Mesenchymal stem cell (in vitro differentiated cells and primary cell): ENCODE data around the gene SP9. TPM values are rescaled to one million over a fixed set of nuclear protein-coding genes. Genes with fewer than 3 reads are reported as not detected.
A peak's percentile ranks its signal among the peaks of the same experiment; 100 is the strongest.

ENCODE experiments used
- DNase-seq: peaks from one replicate; pipeline ENCODE4 v3.0.0-alpha.2; 2013
- H2AFZ ChIP-seq: one replicate; pipeline ENCODE4 v1.6.1; 2013; ENCODE audit warnings: low read depth, mild to moderate bottlenecking, control low read depth, inconsistent platforms, low read length, moderate library complexity
- H2AK5ac ChIP-seq: 2 replicates; pipeline ENCODE4 v1.6.1; 2013; ENCODE audit warnings: low read length, moderate library complexity, mild to moderate bottlenecking, inconsistent platforms; ENCODE audit not compliant: severe bottlenecking
- H2BK120ac ChIP-seq: one replicate; pipeline ENCODE4 v1.6.1; 2013; ENCODE audit warnings: low read depth, mild to moderate bottlenecking, inconsistent platforms, low read length, moderate library complexity
- H2BK12ac ChIP-seq, 2 experiments: one replicate each; pipeline ENCODE4 v1.6.1; 2013; ENCODE audit warnings: inconsistent platforms in 2 of 2, low read length in 2 of 2, mild to moderate bottlenecking in 2 of 2, moderate library complexity in 2 of 2, control low read depth in 1 of 2
- H2BK15ac ChIP-seq: one replicate; pipeline ENCODE4 v1.6.1; 2013; ENCODE audit warnings: mild to moderate bottlenecking, low read depth, inconsistent platforms; ENCODE audit not compliant: poor library complexity, severe bottlenecking
- H2BK5ac ChIP-seq: 2 replicates; pipeline ENCODE4 v1.6.1; 2013; ENCODE audit warnings: low read depth, mild to moderate bottlenecking, low read length, control low read depth, inconsistent platforms; ENCODE audit not compliant: poor library complexity, severe bottlenecking
- H3K14ac ChIP-seq, 2 experiments: one replicate each; pipeline ENCODE4 v1.6.1; 2013; ENCODE audit warnings: inconsistent platforms in 2 of 2, low read length in 2 of 2, control low read depth in 1 of 2, mild to moderate bottlenecking in 1 of 2, moderate library complexity in 1 of 2
- H3K18ac ChIP-seq, 2 experiments: one replicate each; pipeline ENCODE4 v1.6.1; 2013; ENCODE audit warnings: inconsistent platforms in 2 of 2, low read length in 2 of 2, control low read depth in 1 of 2, low read depth in 1 of 2, mild to moderate bottlenecking in 1 of 2
- H3K23ac ChIP-seq, 2 experiments: one replicate each; pipeline ENCODE4 v1.6.1; 2013; ENCODE audit warnings: inconsistent platforms in 2 of 2, low read length in 2 of 2, mild to moderate bottlenecking in 2 of 2, moderate library complexity in 2 of 2, control low read depth in 1 of 2
- H3K27ac ChIP-seq: 2 replicates; pipeline ENCODE4 v1.5.1; 2013; ENCODE audit warnings: mild to moderate bottlenecking, moderate library complexity, low read length, control low read depth, inconsistent platforms; ENCODE audit not compliant: poor library complexity, severe bottlenecking
- H3K27me3 ChIP-seq, 2 experiments: 2 replicates each; pipeline versions ENCODE4 v1.6.1 to v1.7.0; 2013; ENCODE audit warnings: low read length in 2 of 2, mild to moderate bottlenecking in 2 of 2, moderate library complexity in 2 of 2, control low read depth in 1 of 2, inconsistent platforms in 1 of 2; ENCODE audit not compliant: control insufficient read depth in 1 of 2, insufficient read depth in 1 of 2
- H3K36me3 ChIP-seq, 2 experiments: 2 replicates each; pipeline versions ENCODE4 v1.6.1 to v1.7.0; 2013; ENCODE audit warnings: low read length in 2 of 2, control low read depth in 1 of 2, inconsistent platforms in 1 of 2, low read depth in 1 of 2, mild to moderate bottlenecking in 1 of 2; ENCODE audit not compliant: insufficient read depth in 2 of 2, control insufficient read depth in 1 of 2
- H3K4ac ChIP-seq, 2 experiments: one replicate each; pipeline ENCODE4 v1.6.1; 2013; ENCODE audit warnings: inconsistent platforms in 2 of 2, low read length in 2 of 2, mild to moderate bottlenecking in 2 of 2, moderate library complexity in 2 of 2, control low read depth in 1 of 2, low read depth in 1 of 2
- H3K4me1 ChIP-seq: 2 replicates; pipeline ENCODE4 v1.6.1; 2013; ENCODE audit warnings: low read depth, low read length, control low read depth; ENCODE audit not compliant: control insufficient read depth, insufficient read depth
- H3K4me2 ChIP-seq: 2 replicates; pipeline ENCODE4 v1.6.1; 2013; ENCODE audit warnings: low read length, mild to moderate bottlenecking, inconsistent platforms; ENCODE audit not compliant: poor library complexity, severe bottlenecking
- H3K4me3 ChIP-seq, 2 experiments: 2 replicates each; pipeline versions ENCODE4 v1.5.1 to v1.7.0; 2013; ENCODE audit warnings: low read length in 2 of 2, mild to moderate bottlenecking in 2 of 2, control low read depth in 1 of 2, low read depth in 1 of 2; ENCODE audit not compliant: insufficient read depth in 1 of 2
- H3K79me1 ChIP-seq: replicated peaks from 2 replicates; pipeline ENCODE4 v1.6.1; 2013; ENCODE audit warnings: mild to moderate bottlenecking, control low read depth, low read length, inconsistent platforms; ENCODE audit not compliant: poor library complexity, severe bottlenecking
- H3K9ac ChIP-seq: 2 replicates; pipeline ENCODE4 v1.7.0; 2013; ENCODE audit warnings: mild to moderate bottlenecking, low read length, moderate library complexity
- H3K9me3 ChIP-seq: 2 replicates; pipeline ENCODE4 v1.7.0; 2013; ENCODE audit warnings: mild to moderate bottlenecking, low read length; ENCODE audit not compliant: control insufficient read depth
- H4K8ac ChIP-seq: one replicate; pipeline ENCODE4 v1.6.1; 2013; ENCODE audit warnings: inconsistent platforms, mild to moderate bottlenecking, low read length, moderate library complexity
- H4K91ac ChIP-seq: one replicate; pipeline ENCODE4 v1.6.1; 2013; ENCODE audit warnings: mild to moderate bottlenecking, low read length, inconsistent platforms
- WGBS: methylation state at CpG from one replicate; pipeline ENCODE4 v1.1.7; 2013; ENCODE audit warnings: mixed read lengths; 5-methylcytosine and 5-hydroxymethylcytosine counted together
- polyA plus RNA-seq, 2 experiments: library from polyadenylated mRNA; stranded (reverse); fragments of 200-250 nt; gene quantifications; one replicate each; pipeline ENCODE4 v1.2.3, GENCODE V29; 2013

Gene SP9
- not detected for polyA plus RNA-seq (2013, experiment 1 of 2)
- polyA plus RNA-seq (2013, experiment 2 of 2) = not detected

GRCh38 chr2:174334781-174335251 is at the start of gene SP9:
Gene SP9 (plus strand): TSS chr2:174334954. CDS start chr2:174335093, 139 bp downstream.
- Histone ChIP-seq H3K27me3 (peaks cover 88 to 97% of the 10 kb centered on the region in 2 experiments), H4K91ac (no peak within 1 kb of the TSS)

GRCh38 chr2:174286172-174286571 is 48.6 kb upstream of the SP9 start:
- Histone ChIP-seq H2BK15ac (no peak overlapping the region), H3K4me1 (no peaks in the 10 kb centered on the region)

More at GRCh38 chr2:174334781-174335251, at the start of gene SP9:
- Histone ChIP-seq H3K23ac (peak within 1 kb of the TSS; percentile 49 to 94), H3K4me3 (peak within 1 kb of the TSS in 1 of 2 experiments; percentile 80), H2BK120ac (no peak within 1 kb of the TSS), H4K8ac (no peak within 1 kb of the TSS), H2AFZ (no peak within 1 kb of the TSS), H2BK12ac (no peak within 1 kb of the TSS), H3K27ac (no peak within 1 kb of the TSS), H2AK5ac (no peak within 1 kb of the TSS), H3K4me2 (peak within 1 kb of the TSS; percentile 81), H3K18ac (no peak within 1 kb of the TSS), H2BK5ac (no peak within 1 kb of the TSS), H3K9me3 (no peaks in the 10 kb centered on the region), H3K14ac (no peak within 1 kb of the TSS), H3K79me1 (no peaks in the 10 kb centered on the region), H2BK15ac (no peak within 1 kb of the TSS), H3K4me1 (peaks cover 44% of the 10 kb centered on the region), H3K4ac (no peak within 1 kb of the TSS), H3K9ac (peak within 1 kb of the TSS; percentile 62), H3K36me3 (no peaks in the 10 kb centered on the region)
- peak; percentile 52 for DNase-seq
- WGBS = under 1% methylated on average over 43 of the region's 44 CpGs

GRCh38 chr2:174292908-174293307 is 41.8 kb upstream of the SP9 start:
- Histone ChIP-seq H2AFZ (no peak overlapping the region), H3K23ac (no peak overlapping the region), H2BK15ac (no peak overlapping the region), H2AK5ac (no peak overlapping the region), H3K14ac (no peak overlapping the region), H4K91ac (no peak overlapping the region), H3K27me3 (peaks cover under 1 to 8% of the 10 kb centered on the region in 2 experiments), H2BK120ac (no peak overlapping the region), H3K9me3 (peaks cover 10% of the 10 kb centered on the region), H4K8ac (no peak overlapping the region), H3K4me3 (no peak overlapping the region), H3K18ac (no peak overlapping the region), H3K79me1 (no peaks in the 10 kb centered on the region), H3K36me3 (no peaks in the 10 kb centered on the region), H3K9ac (no peak overlapping the region), H3K4ac (no peak overlapping the region), H2BK5ac (no peak overlapping the region), H3K4me1 (no peaks in the 10 kb centered on the region), H3K4me2 (no peak overlapping the region), H2BK12ac (no peak overlapping the region), H3K27ac (no peak overlapping the region)
- no CpG with 5 or more reads among the region's 1 CpG for WGBS
- no peak for DNase-seq

More at GRCh38 chr2:174286172-174286571, 48.6 kb upstream of the SP9 start:
- Histone ChIP-seq H3K36me3 (no peaks in the 10 kb centered on the region), H2BK5ac (no peak overlapping the region), H4K91ac (no peak overlapping the region), H2BK120ac (no peak overlapping the region), H2AK5ac (no peak overlapping the region), H3K79me1 (no peaks in the 10 kb centered on the region), H2BK12ac (no peak overlapping the region), H3K4ac (no peak overlapping the region), H3K27ac (no peak overlapping the region), H2AFZ (no peak overlapping the region), H3K9ac (no peak overlapping the region), H3K9me3 (no peaks in the 10 kb centered on the region), H3K18ac (no peak overlapping the region), H3K14ac (no peak overlapping the region), H3K23ac (no peak overlapping the region), H3K27me3 (peaks cover 0 to 8% of the 10 kb centered on the region in 2 experiments), H3K4me3 (no peak overlapping the region), H4K8ac (no peak overlapping the region), H3K4me2 (no peak overlapping the region)
- 95% methylated on average over 2 of the region's 2 CpGs for WGBS
- no peak for DNase-seq

- H3K4me2 ChIP-seq = no peak overlapping the region
- H3K23ac ChIP-seq = no peak overlapping the region
- H2BK15ac ChIP-seq = no peak overlapping the region
- H2BK5ac ChIP-seq = no peak overlapping the region
- H2AK5ac ChIP-seq = no peak overlapping the region
- H3K27me3 ChIP-seq = peaks cover 14 to 23% of the 10 kb centered on the region in 2 experiments
- H2BK120ac ChIP-seq = no peak overlapping the region
- no peak overlapping the region for H3K14ac ChIP-seq
- no peaks in the 10 kb centered on the region for H3K4me1 ChIP-seq
- H3K9ac ChIP-seq = no peak overlapping the region
- whole genome bisulfite sequencing = 77% methylated on average over 3 of the region's 3 CpGs
- peak; percentile 11 for DNase-seq
- H3K79me1 ChIP-seq = no peaks in the 10 kb centered on the region
- no peak overlapping the region for H4K91ac ChIP-seq
- no peaks in the 10 kb centered on the region for H3K36me3 ChIP-seq
- H2AFZ ChIP-seq = no peak overlapping the region
- no peak overlapping the region for H4K8ac ChIP-seq
- H3K9me3 ChIP-seq = no peaks in the 10 kb centered on the region
- H3K4ac ChIP-seq = no peak overlapping the region
- H3K18ac ChIP-seq = no peak overlapping the region
- no peak overlapping the region for H3K27ac ChIP-seq
- no peak overlapping the region for H2BK12ac ChIP-seq
- no peak overlapping the region for H3K4me3 ChIP-seq
Observed at GRCh38 chr2:174300114-174300513, 34.6 kb upstream of the SP9 start.
